Left renal cortex interstitium (tissue), 4 donors: Measurements from ENCODE around the gene DCHS1. TPM values are rescaled to one million over a fixed set of nuclear protein-coding genes. Genes with fewer than 3 reads are reported as not detected.
"Not testable (repeated sequence)": the region's sequence is repeated elsewhere in the genome, so short reads cannot be mapped to it uniquely, and the experiment has no call there.

Source experiments
- DNase-seq, 4 donors: peaks; one replicate each; pipeline ENCODE4 v3.0.0-alpha.2; 2013; ENCODE audit warnings: low read depth in 4 of 4, low spot score in 2 of 4, missing footprints in 1 of 4
- polyA plus RNA-seq, 4 donors: library from polyadenylated mRNA; unstranded; fragments of 120-200 nt; gene quantifications; one replicate each; pipeline ENCODE4 v1.2.1, GENCODE V29; 2013; ENCODE audit not compliant: insufficient read length in 4 of 4

Gene DCHS1
- polyA plus RNA-seq: 10 to 100 TPM; 29.8 to 49.5 (median 37.8) TPM

- no peak for DNase-seq
These were observed at the start of gene DCHS1 for GRCh38 chr11:6655790-6656583. Gene DCHS1 (minus strand): TSS chr11:6655809. CDS start chr11:6641613, 14,196 bp downstream.

- DNase-seq: no peak
These were observed 47.8 kb upstream of the DCHS1 start for GRCh38 chr11:6703247-6704063.

- DNase-seq: not testable (repeated sequence)
These were observed 46.3 kb upstream of the DCHS1 start for GRCh38 chr11:6701955-6702354.

GRCh38 chr11:6695377-6695776 is 39.8 kb upstream of the DCHS1 start:
- DNase-seq: no peak

- no peak for DNase-seq
These were observed 38.6 kb upstream of the DCHS1 start for GRCh38 chr11:6694229-6694535.

GRCh38 chr11:6693342-6694228 is 38.0 kb upstream of the DCHS1 start:
- no peak for DNase-seq

- no peak for DNase-seq
These were observed 36.5 kb upstream of the DCHS1 start for GRCh38 chr11:6692128-6692527.

GRCh38 chr11:6690431-6691132 is 35.0 kb upstream of the DCHS1 start:
- not testable (repeated sequence) for DNase-seq

- no peak for DNase-seq
These were observed 32.3 kb upstream of the DCHS1 start for GRCh38 chr11:6687876-6688275.

GRCh38 chr11:6686006-6686405 is 30.4 kb upstream of the DCHS1 start:
- DNase-seq: no peak

GRCh38 chr11:6684068-6684467 is 28.5 kb upstream of the DCHS1 start:
- DNase-seq: not testable (repeated sequence)

GRCh38 chr11:6682936-6683861 is 27.6 kb upstream of the DCHS1 start, which contains the start of gene MRPL17:
Gene MRPL17 (minus strand): TSS chr11:6683340. CDS start chr11:6683296, 44 bp downstream.
- peak; percentile 97 to 99 (median 99) for DNase-seq

GRCh38 chr11:6682591-6682935 is 27.0 kb upstream of the DCHS1 start:
- DNase-seq: peak in 1 of 4 donors; percentile 3

GRCh38 chr11:6681949-6682348 is 26.3 kb upstream of the DCHS1 start:
- no peak for DNase-seq

- no peak for DNase-seq
These were observed 25.9 kb upstream of the DCHS1 start for GRCh38 chr11:6681505-6681904.

GRCh38 chr11:6677018-6677417 is 21.4 kb upstream of the DCHS1 start:
- no peak for DNase-seq

- no peak for DNase-seq
These were observed 19.3 kb upstream of the DCHS1 start for GRCh38 chr11:6674862-6675261.

GRCh38 chr11:6674219-6674597 is 18.6 kb upstream of the DCHS1 start:
- DNase-seq: no peak

- no peak for DNase-seq
These were observed 18.1 kb upstream of the DCHS1 start for GRCh38 chr11:6673523-6674218.
